Adrenal gland (tissue), 12 donors: ENCODE data around the gene PLA2G2C. TPM values are rescaled to one million over a fixed set of nuclear protein-coding genes. Genes with fewer than 3 reads are reported as not detected.

Source experiments
- DNase-seq, 7 donors: peaks; one replicate each; pipeline ENCODE4 v3.0.0-alpha.2; 2019 to 2020
- H3K27ac ChIP-seq, 5 donors: fragments of 200-600 bp; sonication (generic) in 4 of 5; 1 replicate in 3 of 5; 2 replicates in 2 of 5; pipeline versions ENCODE4 v1.5.1 to v1.8.0; 2016 to 2020; ENCODE audit warnings: mild to moderate bottlenecking in 1 of 5
- H3K27me3 ChIP-seq: fragments of 200-600 bp; 2 replicates; pipeline ENCODE4 v1.8.0; 2021
- H3K36me3 ChIP-seq, 2 donors: fragments of 200-600 bp; replicated peaks in 1 of 2; 1 replicate in 1 of 2; 2 replicates in 1 of 2; pipeline versions ENCODE4 v1.5.1 to v1.8.0; 2018 to 2022
- H3K4me1 ChIP-seq, 2 donors: fragments of 200-600 bp; replicated peaks in 1 of 2; 1 replicate in 1 of 2; 2 replicates in 1 of 2; pipeline versions ENCODE4 v1.5.1 to v1.8.0; 2018 to 2021
- H3K4me3 ChIP-seq, 4 donors: fragments of 200-600 bp; sonication (generic) in 3 of 4; one replicate each; pipeline ENCODE4 v1.5.1; 2016 to 2018
- H3K9me3 ChIP-seq, 3 donors: fragments of 200-600 bp; sonication (generic) in 1 of 3; replicated peaks in 1 of 3; 1 replicate in 2 of 3; 2 replicates in 1 of 3; pipeline versions ENCODE4 v1.5.1 to v1.8.0; 2016 to 2021
- CTCF ChIP-seq, 6 experiments: fragments of 450-650 bp in 4 of 6; fragments of 200-600 bp in 2 of 6; sonication (generic) in 1 of 6; IDR thresholded peaks; 1 replicate in 5 of 6; 2 replicates in 1 of 6; pipeline versions ENCODE4 v1.5.1 to v1.8.0; 2016 to 2021; ENCODE audit warnings: antibody characterized with exemption in 6 of 6, mild to moderate bottlenecking in 2 of 6, moderate library complexity in 1 of 6
- POLR2A ChIP-seq, 2 donors: fragments of 450-650 bp; IDR thresholded peaks; one replicate each; pipeline ENCODE4 v1.6.1; 2017; ENCODE audit warnings: antibody characterized with exemption in 2 of 2, mild to moderate bottlenecking in 2 of 2, moderate library complexity in 1 of 2
- WGBS, 4 donors: extraction: QIAGEN DNeasy Blood & Tissue Kit in 2 of 4; methylation state at CpG; one replicate each; pipeline versions ENCODE4 v1.1.5 to v1.1.7; 2013 to 2017; 5-methylcytosine and 5-hydroxymethylcytosine counted together
- intact Hi-C, 2 donors: fragments of 100-400 bp; cut with DNase I; formaldehyde crosslinking; loops; one replicate each; pipeline versions ENCODE4 v1.14.1 to v1.15.0; 2022 to 2023
- polyA plus RNA-seq, 3 donors: library from polyadenylated mRNA; stranded (reverse); fragments of 200-250 nt in 2 of 3; fragments of 350-450 nt in 1 of 3; fragmentation: Illumina TruSeq in 1 of 3; extraction: RNeasy Lipid Tissue Mini Kit (QIAGEN cat#74804) in 1 of 3; gene quantifications; one replicate each; pipeline ENCODE4 v1.2.3, GENCODE V29; 2013 to 2014
- total RNA-seq, 9 donors: library from RNA; depleted of rRNA in 4 of 9; stranded (reverse); fragments of >200 nt in 4 of 9; fragments of 120-200 nt in 1 of 9; fragmentation: NEBNext Ultra II Directional in 1 of 9; extraction: Animal tissue kit (Norgen Biotek cat#: 25700) in 1 of 9; gene quantifications; one replicate each; pipeline versions ENCODE4 v1.1.0 to v1.2.4, GENCODE V29; 2013 to 2023
- donor health status: healthy with polysubstance abuse.
- donor health status: Bipolar disorder and iron deficiency.
- donor health status: DM: yes; HTN: yes; CAD: no.
- donor health status: DM: no; HTN: no; CAD: no.
- donor health status: DM: no; HTN: no; CAD: no.
- donor health status: DM: yes; HTN: yes; CAD: no.

PLA2G2C gene
- total and polyA plus RNA-seq, 12 donors, result 0.07 to 0.39 (median 0.12) TPM; not detected in 6

GRCh38 chr1:20174937-20175666 lies 11.2 kb downstream of the PLA2G2C start:
- H3K27ac ChIP-seq, result peak overlapping the region in 1 of 5 donors; percentile 35
- no peak overlapping the region for H3K4me3 ChIP-seq
- WGBS, 4 donors, result 55 to 70% (median 62%) methylated on average over 9 of the region's 9 CpGs
- no peaks in the 10 kb centered on the region for H3K9me3 ChIP-seq
- TF ChIP-seq POLR2A (IDR thresholded peaks at IDR 0.05) (no peak), CTCF (IDR thresholded peaks at IDR 0.05) (no peak)
- peaks cover under 1% of the 10 kb centered on the region in 2 donors for H3K4me1 ChIP-seq
- DNase-seq, result no peak
- intact Hi-C loops, result no loop called here
- no peaks in the 10 kb centered on the region for H3K27me3 ChIP-seq
- H3K36me3 ChIP-seq, result no peaks in the 10 kb centered on the region

- Histone ChIP-seq H3K4me1 (no peaks in the 10 kb centered on the region), H3K9me3 (no peaks in the 10 kb centered on the region), H3K36me3 (no peaks in the 10 kb centered on the region), H3K4me3 (no peak overlapping the region), H3K27me3 (no peaks in the 10 kb centered on the region), H3K27ac (no peak overlapping the region)
- intact Hi-C loops, result no loop called here
- TF ChIP-seq CTCF (IDR thresholded peaks at IDR 0.05) (no peak), POLR2A (IDR thresholded peaks at IDR 0.05) (no peak)
- 94 to 98% (median 95%) methylated on average over 8 to 12 of the region's 12 CpGs for WGBS, 4 donors
- no peak for DNase-seq
Measured at GRCh38 chr1:20172033-20172590, 14.2 kb downstream of the PLA2G2C start.

GRCh38 chr1:20169932-20170331 lies 16.4 kb downstream of the PLA2G2C start:
- H3K36me3 ChIP-seq, result no peaks in the 10 kb centered on the region
- no peaks in the 10 kb centered on the region for H3K9me3 ChIP-seq
- H3K4me1 ChIP-seq, result no peaks in the 10 kb centered on the region
- H3K27ac ChIP-seq, result no peak overlapping the region
- TF ChIP-seq CTCF (IDR thresholded peaks at IDR 0.05) (no peak), POLR2A (IDR thresholded peaks at IDR 0.05) (no peak)
- no peak for DNase-seq
- whole genome bisulfite sequencing, 4 donors, result 76 to 88% (median 80%) methylated on average over 4 to 5 of the region's 5 CpGs
- no peaks in the 10 kb centered on the region for H3K27me3 ChIP-seq
- intact Hi-C loops, result no loop called here
- no peak overlapping the region for H3K4me3 ChIP-seq

- Histone ChIP-seq H3K4me3 (no peak overlapping the region), H3K9me3 (no peaks in the 10 kb centered on the region), H3K27ac (no peak overlapping the region), H3K4me1 (no peaks in the 10 kb centered on the region), H3K27me3 (no peaks in the 10 kb centered on the region), H3K36me3 (no peaks in the 10 kb centered on the region)
- TF ChIP-seq CTCF (IDR thresholded peaks at IDR 0.05), result no peak
- no peak for TF ChIP-seq POLR2A (IDR thresholded peaks at IDR 0.05)
- no peak for DNase-seq
- intact Hi-C loops, result no loop called here
- 82 to 83% (median 82%) methylated on average over 8 to 9 of the region's 9 CpGs for WGBS, 4 donors
Measured at GRCh38 chr1:20168564-20169491, 17.5 kb downstream of the PLA2G2C start.
